Measurements from ENCODE around the gene RIOX2. TPM values are rescaled to one million over a fixed set of nuclear protein-coding genes. Genes with fewer than 3 reads are reported as not detected.

The RIOX2 gene
- total RNA-seq, 4 donors from 2014 or later: 9.3 to 50.3 (median 12.6) TPM

DNA sequence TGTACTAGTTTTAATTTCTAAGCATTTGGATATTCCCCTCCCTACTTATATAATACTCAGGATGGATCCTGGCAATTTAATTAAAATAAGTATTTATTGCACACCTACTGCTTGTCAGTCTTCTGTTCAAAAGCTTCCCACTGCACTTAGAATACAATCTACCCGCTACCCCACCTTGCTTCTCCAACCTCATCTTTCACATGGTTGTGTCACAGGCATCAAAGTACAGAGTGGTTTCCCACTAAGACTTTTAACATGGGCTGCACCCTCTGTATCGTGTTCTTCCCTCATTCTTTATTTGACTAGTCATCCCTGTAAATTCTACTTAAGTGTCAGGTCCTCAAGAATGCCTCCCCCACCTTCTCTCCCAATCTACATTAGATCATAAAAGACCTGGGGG lies 35.0 kb downstream of the RIOX2 start:
- Histone ChIP-seq H3K9me3 (no peaks in the 10 kb centered on the region), H3K27me3 (no peaks in the 10 kb centered on the region), H3K27ac (no peak overlapping the region), H3K4me3 (no peak overlapping the region), H3K36me3 (peaks cover 0 to 48% (median 0%) of the 10 kb centered on the region in 3 donors), H3K4me1 (no peaks in the 10 kb centered on the region)
- no peak for DNase-seq
- TF ChIP-seq, protein P1, sequence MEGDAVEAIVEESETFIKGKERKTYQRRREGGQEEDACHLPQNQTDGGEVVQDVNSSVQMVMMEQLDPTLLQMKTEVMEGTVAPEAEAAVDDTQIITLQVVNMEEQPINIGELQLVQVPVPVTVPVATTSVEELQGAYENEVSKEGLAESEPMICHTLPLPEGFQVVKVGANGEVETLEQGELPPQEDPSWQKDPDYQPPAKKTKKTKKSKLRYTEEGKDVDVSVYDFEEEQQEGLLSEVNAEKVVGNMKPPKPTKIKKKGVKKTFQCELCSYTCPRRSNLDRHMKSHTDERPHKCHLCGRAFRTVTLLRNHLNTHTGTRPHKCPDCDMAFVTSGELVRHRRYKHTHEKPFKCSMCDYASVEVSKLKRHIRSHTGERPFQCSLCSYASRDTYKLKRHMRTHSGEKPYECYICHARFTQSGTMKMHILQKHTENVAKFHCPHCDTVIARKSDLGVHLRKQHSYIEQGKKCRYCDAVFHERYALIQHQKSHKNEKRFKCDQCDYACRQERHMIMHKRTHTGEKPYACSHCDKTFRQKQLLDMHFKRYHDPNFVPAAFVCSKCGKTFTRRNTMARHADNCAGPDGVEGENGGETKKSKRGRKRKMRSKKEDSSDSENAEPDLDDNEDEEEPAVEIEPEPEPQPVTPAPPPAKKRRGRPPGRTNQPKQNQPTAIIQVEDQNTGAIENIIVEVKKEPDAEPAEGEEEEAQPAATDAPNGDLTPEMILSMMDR (IDR thresholded peaks at IDR 0.05): no peak

DNA sequence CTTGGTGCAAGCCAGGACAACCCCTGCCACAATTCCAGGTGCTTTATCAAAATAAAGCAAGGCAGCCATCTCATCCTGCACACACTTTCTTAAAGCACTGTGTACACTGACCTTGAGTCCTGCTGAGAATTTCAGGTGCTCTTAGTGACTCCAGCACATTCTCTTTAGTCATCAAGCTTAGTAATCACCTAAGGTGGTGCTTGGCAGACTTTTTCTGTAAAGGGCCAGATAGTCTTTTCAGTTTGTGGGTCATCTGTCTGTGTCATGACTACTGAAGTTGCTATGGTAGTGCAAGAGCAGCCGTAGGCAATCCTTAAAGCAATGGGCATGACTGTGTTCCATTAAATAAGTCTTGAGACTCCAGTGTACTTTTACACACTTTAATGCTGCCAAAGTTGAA lies 36.4 kb downstream of the RIOX2 start:
- Histone ChIP-seq H3K36me3 (peaks cover 0 to 38% (median 0%) of the 10 kb centered on the region in 3 donors), H3K4me1 (no peaks in the 10 kb centered on the region), H3K27ac (no peak overlapping the region), H3K9me3 (no peaks in the 10 kb centered on the region), H3K27me3 (no peaks in the 10 kb centered on the region), H3K4me3 (no peak overlapping the region)
- TF ChIP-seq, protein P1 (IDR thresholded peaks at IDR 0.05): no peak
- TF ChIP-seq POLR2A (IDR thresholded peaks at IDR 0.05): no peak
- no peak for DNase-seq

DNA sequence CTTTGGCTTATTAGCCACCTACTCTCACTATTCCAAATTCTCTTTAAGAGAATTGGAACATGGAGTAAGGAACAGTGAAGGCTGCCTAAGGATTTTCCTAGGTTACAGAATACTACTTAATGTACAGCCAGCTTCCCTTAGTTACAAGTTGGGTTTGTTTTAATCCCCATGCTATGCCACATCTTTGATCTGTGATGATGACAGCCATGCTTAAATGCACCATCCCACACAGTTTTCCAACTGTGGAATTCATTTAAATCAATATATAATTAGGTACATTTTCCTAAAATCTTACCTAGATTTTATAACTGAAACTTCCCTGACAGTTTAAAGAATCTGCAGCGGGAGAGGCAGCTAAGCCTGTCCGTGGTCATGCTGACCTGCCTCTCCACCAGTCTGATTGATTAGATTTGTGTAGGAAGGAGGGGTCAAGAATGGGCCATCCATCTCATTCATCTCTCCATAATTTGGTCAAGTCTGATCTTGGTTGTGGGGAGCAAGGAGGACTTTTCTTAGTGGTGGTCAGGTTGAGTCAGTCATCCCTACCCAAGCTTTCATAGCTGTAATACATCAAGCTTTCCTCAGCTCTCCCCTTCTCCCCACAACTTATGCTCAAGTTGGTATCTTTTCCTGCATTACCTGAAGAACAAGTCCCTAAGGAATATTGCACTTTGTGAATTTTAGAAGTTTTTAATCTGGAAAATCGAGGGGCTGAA lies 37.1 kb downstream of the RIOX2 start:
- H3K4me1 ChIP-seq: no peaks in the 10 kb centered on the region

DNA sequence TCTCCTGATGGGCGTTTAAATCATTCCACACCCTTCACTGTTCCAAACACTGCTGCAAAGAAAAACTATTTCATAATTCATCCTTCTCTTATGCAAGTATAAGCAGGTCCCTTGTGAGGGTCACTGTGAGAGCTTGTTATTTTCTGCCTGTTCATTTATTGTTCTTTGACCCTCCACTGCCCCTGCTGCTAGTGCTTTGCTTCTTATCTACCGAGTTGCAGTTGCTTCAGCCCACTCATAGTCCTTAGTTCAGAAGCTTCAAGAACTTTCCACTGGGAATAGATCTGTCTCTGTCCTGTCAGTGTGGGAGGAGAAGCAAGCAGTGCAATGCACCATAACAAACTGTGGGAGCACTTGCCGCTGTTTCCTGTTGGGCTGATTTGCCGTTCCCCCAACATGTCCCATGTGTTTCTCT lies 39.8 kb downstream of the RIOX2 start:
- DNase-seq: no peak
- no peak overlapping the region for H3K27ac ChIP-seq
- no peaks in the 10 kb centered on the region for H3K4me1 ChIP-seq
- H3K27me3 ChIP-seq: no peaks in the 10 kb centered on the region
- H3K9me3 ChIP-seq: no peaks in the 10 kb centered on the region
- peaks cover 0 to 23% (median 0%) of the 10 kb centered on the region in 3 donors for H3K36me3 ChIP-seq
- TF ChIP-seq, protein P1 (IDR thresholded peaks at IDR 0.05): no peak
- TF ChIP-seq POLR2A (IDR thresholded peaks at IDR 0.05): no peak
- H3K4me3 ChIP-seq: no peak overlapping the region

More for the DNA sequence above, 37.1 kb downstream of the RIOX2 start:
- no peak for DNase-seq
- H3K27ac ChIP-seq: no peak overlapping the region
- H3K27me3 ChIP-seq: no peaks in the 10 kb centered on the region
- no peaks in the 10 kb centered on the region for H3K9me3 ChIP-seq
- no peak for TF ChIP-seq POLR2A (IDR thresholded peaks at IDR 0.05)
- TF ChIP-seq, protein P1 (IDR thresholded peaks at IDR 0.05): no peak
- H3K4me3 ChIP-seq: no peak overlapping the region
- peaks cover 0 to 38% (median 0%) of the 10 kb centered on the region in 3 donors for H3K36me3 ChIP-seq

DNA sequence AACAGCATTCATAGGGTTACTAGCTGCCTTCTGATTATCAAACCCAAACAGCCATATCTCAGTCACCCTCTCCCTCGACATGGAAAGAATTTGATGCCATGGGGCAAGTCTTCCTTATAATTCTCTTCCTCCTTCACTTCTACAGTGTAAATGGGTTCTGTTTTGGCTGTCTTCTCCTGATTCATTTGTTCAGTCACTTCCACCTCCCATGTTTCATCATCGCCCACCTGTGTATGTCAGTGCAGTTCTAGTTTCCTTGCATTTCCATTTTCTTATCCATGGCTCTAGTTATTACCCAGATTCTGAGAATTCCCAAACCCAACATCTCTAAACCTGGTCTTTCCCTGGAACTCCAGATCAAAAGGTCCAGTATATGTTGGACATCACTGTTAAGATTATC lies 41.0 kb downstream of the RIOX2 start:
- DNase-seq: no peak
- Histone ChIP-seq H3K9me3 (no peaks in the 10 kb centered on the region), H3K27ac (no peak overlapping the region), H3K36me3 (peaks cover 0 to 22% (median 0%) of the 10 kb centered on the region in 3 donors), H3K4me1 (no peaks in the 10 kb centered on the region), H3K4me3 (no peak overlapping the region), H3K27me3 (no peaks in the 10 kb centered on the region)
- TF ChIP-seq, protein P1 (IDR thresholded peaks at IDR 0.05): no peak
- TF ChIP-seq POLR2A (IDR thresholded peaks at IDR 0.05): no peak
